DMS153 (cell line): ENCODE measurements around the gene SPACA4.
A peak's percentile ranks its signal among the peaks of the same experiment; 100 is the strongest.
"Not testable (repeated sequence)": the region's sequence is repeated elsewhere in the genome, so short reads cannot be mapped to it uniquely, and the experiment has no call there.

ENCODE experiments used
- DNase-seq: peaks from one replicate; lab custom pipeline; 2025; lab: John Stamatoyannopoulos, UW

SPACA4 gene

GRCh38 chr19:48606463-48607358, at the start of gene SPACA4:
Gene SPACA4 (plus strand): TSS chr19:48606742. CDS start chr19:48606979, 237 bp downstream.
- no peak for DNase-seq

GRCh38 chr19:48556825-48557224, 49.7 kb upstream of the SPACA4 start:
- DNase-seq: no peak

- no peak for DNase-seq
Measured at GRCh38 chr19:48558018-48558684, 48.4 kb upstream of the SPACA4 start.

- DNase-seq: no peak
Measured at GRCh38 chr19:48560095-48560530, 46.4 kb upstream of the SPACA4 start.

GRCh38 chr19:48561412-48561811, 45.1 kb upstream of the SPACA4 start:
- DNase-seq: no peak

- DNase-seq: no peak
Measured at GRCh38 chr19:48565090-48565489, 41.5 kb upstream of the SPACA4 start.

- DNase-seq: no peak
Measured at GRCh38 chr19:48568345-48568886, 38.1 kb upstream of the SPACA4 start.

GRCh38 chr19:48569814-48570213, 36.7 kb upstream of the SPACA4 start:
- no peak for DNase-seq

- DNase-seq: peak; percentile 82
Measured at GRCh38 chr19:48571378-48572162, 35.0 kb upstream of the SPACA4 start.

GRCh38 chr19:48573163-48573505, 33.4 kb upstream of the SPACA4 start:
- DNase-seq: no peak

GRCh38 chr19:48575931-48576622, 30.5 kb upstream of the SPACA4 start:
- no peak for DNase-seq

- not testable (repeated sequence) for DNase-seq
Measured at GRCh38 chr19:48577908-48578307, 28.6 kb upstream of the SPACA4 start.

GRCh38 chr19:48578891-48579290, 27.7 kb upstream of the SPACA4 start:
- no peak for DNase-seq

GRCh38 chr19:48582168-48582567, 24.4 kb upstream of the SPACA4 start:
- DNase-seq: no peak

- no peak for DNase-seq
Measured at GRCh38 chr19:48587387-48587786, 19.2 kb upstream of the SPACA4 start.

- DNase-seq: peak; percentile 50
Measured at GRCh38 chr19:48588670-48589401, 17.7 kb upstream of the SPACA4 start.

- DNase-seq: no peak
Measured at GRCh38 chr19:48591021-48591420, 15.5 kb upstream of the SPACA4 start.

- no peak for DNase-seq
Measured at GRCh38 chr19:48595171-48595570, 11.4 kb upstream of the SPACA4 start.

GRCh38 chr19:48595833-48596232, 10.7 kb upstream of the SPACA4 start:
- no peak for DNase-seq

- DNase-seq: no peak
Measured at GRCh38 chr19:48596237-48596636, 10.3 kb upstream of the SPACA4 start.
